CD1c-positive myeloid dendritic cell (primary cell): ENCODE data around the gene HOXD8.

Experiments used
- DNase-seq: peaks from one replicate; pipeline ENCODE4 v3.0.0-alpha.2; 2016; ENCODE audit errors: extremely low spot score

HOXD8 gene

GRCh38 chr2:176173567-176174381 lies 44.3 kb downstream of the HOXD8 start:
- DNase-seq = no peak

DNA sequence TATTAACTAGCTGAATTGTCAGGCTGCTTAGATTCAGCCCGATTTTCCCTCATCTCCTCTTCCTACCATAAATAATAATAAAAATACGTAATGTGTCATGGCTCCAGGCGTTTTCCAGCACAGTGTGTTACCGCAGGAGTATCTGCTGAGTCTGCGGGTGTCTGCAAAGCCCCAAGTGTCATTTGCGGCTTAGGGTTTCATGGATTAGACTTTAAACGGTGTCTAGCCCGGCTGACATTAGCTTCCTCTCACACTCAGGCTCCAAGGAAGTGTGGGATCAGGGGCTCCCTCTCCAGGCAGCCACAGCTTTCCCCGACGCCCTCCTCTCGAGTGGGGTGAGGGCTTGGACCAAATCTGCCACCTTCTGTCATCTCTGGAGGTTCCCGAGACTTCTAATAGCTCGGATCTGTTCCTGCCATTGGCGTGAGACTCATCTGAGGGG lies 44.9 kb downstream of the HOXD8 start:
- no peak for DNase-seq

DNA sequence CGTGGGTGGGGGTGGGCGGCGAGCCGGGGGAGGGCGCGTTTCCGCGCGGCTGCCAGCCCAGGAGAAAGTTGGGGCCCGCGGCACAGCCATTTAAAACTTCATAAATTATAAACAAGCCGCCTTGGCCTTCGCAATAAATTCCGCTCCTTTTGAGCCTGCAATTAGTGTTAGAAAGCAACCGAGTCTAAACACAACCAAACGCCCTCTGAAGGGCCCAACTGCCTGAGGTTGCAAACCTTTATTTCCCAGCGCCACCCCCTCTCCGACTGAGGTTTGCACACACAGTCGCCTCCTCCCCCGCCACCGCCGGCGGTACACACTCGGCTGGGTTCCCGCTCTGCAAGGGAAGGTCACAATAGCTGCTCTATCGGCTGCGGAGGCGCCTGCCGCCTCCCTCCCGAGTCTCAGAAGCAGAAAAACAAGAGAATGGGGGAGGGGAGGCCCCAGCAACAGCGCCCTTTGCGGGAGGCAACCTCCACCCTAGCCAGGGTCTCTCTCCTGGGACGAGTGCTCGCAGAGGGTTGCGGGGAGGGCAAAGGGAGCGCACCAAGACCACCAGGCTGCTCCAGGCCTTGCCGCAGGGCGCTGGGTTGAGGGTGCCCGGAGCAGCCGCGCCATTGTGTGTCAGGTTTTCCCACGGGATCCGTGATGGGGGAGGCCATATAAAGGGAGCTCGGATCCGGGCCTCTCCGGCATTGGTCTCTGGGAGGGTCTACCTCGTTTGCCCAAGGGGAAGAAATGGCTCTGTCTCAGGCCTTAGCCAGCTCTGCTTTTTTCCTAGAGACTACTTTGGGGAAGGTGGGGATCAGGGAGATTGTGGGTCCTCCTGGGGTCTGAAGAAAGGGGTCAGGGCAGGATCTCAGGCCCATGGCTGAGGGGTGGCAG lies 45.6 kb downstream of the HOXD8 start:
- no peak for DNase-seq

DNA sequence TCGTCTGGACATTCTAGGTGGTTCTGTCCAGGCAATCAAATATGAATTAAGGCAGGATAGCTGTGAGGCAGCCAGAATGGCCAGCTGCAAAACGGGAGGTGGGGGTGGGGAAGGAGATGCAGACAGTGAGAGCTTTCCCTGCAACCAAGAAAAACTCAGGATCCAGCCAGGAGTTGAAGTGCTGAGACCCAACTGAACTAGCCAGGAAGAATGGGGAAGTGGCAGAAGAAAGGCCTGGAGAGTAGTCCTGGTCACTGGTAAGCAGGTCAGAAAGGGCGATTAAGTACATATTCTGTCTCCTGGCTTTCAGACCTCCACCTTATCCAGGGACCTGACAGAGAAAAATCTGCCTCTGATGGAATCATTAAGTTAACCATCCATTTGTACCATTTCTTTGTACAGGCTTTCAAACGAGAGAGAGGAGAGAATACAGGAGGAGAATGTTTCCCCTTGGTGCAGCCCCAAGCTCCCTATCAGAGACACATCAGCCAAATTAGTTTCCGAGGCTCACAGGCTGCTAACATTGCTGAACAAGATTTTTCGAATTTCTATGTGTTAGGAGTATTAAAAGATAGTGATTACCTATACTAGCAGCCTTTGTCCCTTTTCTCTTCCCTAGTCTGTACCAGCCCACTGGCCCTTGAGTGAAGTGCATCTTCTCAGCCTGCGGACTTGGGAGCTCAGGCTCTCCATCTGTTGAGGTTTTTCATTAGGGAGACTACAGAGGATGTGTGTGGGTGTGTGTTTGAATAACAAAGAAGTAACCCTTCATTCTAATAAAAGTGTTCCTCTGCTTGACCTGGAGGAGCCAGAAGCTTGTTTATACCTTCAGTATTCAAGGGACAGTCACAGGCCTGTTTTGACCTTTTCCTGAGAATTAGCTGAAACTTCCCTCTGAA lies 46.5 kb downstream of the HOXD8 start:
- DNase-seq = no peak

GRCh38 chr2:176177580-176178037 lies 48.1 kb downstream of the HOXD8 start:
- DNase-seq = no peak

GRCh38 chr2:176178038-176178756 lies 48.7 kb downstream of the HOXD8 start:
- no peak for DNase-seq

- DNase-seq = no peak
Measured at GRCh38 chr2:176178757-176179295, 49.3 kb downstream of the HOXD8 start.

GRCh38 chr2:176181551-176181950 lies 52.0 kb downstream of the HOXD8 start:
- DNase-seq = no peak
